SK-N-DZ (cell line): ENCODE results near the gene FCRLB. TPM values are rescaled to one million over a fixed set of nuclear protein-coding genes. Genes with fewer than 3 reads are reported as not detected.
"Not testable (repeated sequence)": the region's sequence is repeated elsewhere in the genome, so short reads cannot be mapped to it uniquely, and the experiment has no call there.

Source experiments
- DNase-seq: peaks from one replicate; pipeline ENCODE4 v3.0.0-alpha.2; 2015; ENCODE audit warnings: low spot score
- polyA plus RNA-seq, 2 experiments: library from polyadenylated mRNA; depleted of rRNA; stranded (reverse); fragments of >200 nt; gene quantifications; 2 replicates each; pipeline ENCODE4 v1.2.3, GENCODE V29; 2014

Gene FCRLB, protein sequence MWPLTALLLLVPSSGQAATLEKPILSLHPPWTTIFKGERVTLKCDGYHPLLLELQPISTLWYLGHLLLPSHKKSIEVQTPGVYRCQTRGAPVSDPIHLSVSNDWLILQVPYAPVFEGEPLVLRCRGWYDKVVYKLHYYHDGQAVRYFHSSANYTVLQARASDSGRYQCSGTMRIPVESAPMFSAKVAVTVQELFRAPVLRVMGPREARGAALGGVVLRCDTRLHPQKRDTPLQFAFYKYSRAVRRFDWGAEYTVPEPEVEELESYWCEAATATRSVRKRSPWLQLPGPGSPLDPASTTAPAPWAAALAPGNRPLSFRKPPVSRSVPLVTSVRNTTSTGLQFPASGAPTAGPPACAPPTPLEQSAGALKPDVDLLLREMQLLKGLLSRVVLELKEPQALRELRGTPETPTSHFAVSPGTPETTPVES
- polyA plus RNA-seq (2014; cell fraction: cytosol; rRNA removed) = 0.29 TPM in 1 of 2 replicates, not detected in the other
- 0.97 TPM in 1 of 2 replicates, not detected in the other for polyA plus RNA-seq (2014; cell fraction: nucleus; rRNA removed)

GRCh38 chr1:161720956-161721737 lies at the start of gene FCRLB:
Gene FCRLB (plus strand): TSS chr1:161721544. CDS start chr1:161722673, 1,129 bp downstream.
- DNase-seq = no peak

DNA sequence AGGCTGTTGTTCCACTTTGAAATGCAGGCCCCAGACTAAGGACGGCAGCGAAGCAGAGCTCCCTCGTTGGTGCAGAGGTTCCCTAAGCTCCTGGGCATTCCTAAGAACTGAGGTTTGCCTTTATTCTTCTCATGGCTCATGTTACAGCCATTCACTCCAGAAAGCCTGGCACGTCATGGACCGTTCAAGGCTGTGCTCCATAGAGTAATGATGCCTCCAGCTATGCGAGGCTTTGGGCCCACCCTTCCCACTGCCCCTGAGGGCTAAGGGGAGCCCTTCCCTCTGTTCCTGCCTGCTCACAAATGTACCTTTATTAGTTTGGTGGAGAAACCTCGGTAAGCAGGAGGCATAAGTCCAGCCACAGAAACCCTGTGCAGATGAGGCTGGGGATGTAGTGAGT lies 47.9 kb upstream of the FCRLB start:
- not testable (repeated sequence) for DNase-seq

DNA sequence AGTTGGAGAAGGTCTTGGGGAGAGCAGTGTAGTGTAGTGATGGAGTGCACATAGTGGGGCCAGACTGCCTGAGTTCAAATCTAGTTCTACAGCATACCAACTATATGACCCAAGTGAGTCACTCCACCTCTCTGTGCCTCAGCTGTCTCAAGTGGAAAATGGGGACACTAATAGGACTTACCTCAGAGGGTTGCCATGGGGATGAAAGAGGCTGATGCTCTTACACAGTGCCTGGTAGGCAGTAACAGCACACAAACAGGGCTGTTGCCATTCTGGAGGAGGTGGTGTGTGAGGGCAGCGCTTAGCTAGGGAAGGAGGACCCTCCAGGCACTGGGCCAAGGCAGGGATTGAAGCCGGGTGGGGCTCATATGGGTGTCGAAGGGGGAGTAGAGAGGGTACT lies 46.9 kb upstream of the FCRLB start:
- not testable (repeated sequence) for DNase-seq

DNA sequence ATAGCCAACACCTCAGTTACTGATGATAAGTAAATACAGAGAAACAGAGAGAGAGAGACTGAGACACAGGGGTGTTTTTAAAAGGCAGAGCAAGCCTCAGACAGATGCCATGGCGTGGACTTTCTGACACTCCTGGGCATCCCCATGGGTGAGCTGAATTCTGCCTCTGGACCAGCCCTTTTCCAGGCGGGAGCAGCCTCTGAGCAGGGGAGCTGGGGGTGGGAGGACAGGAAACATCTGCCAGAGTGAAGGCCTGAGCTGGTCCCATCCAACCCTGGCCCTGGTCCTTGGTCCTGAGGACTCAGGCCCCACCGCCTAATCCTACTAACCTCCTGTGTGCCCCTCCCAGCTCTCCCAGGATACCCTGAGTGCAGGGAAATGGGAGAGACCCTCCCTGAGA lies 46.4 kb upstream of the FCRLB start:
- not testable (repeated sequence) for DNase-seq

GRCh38 chr1:161676441-161676840 lies 44.9 kb upstream of the FCRLB start:
- no peak for DNase-seq

DNA sequence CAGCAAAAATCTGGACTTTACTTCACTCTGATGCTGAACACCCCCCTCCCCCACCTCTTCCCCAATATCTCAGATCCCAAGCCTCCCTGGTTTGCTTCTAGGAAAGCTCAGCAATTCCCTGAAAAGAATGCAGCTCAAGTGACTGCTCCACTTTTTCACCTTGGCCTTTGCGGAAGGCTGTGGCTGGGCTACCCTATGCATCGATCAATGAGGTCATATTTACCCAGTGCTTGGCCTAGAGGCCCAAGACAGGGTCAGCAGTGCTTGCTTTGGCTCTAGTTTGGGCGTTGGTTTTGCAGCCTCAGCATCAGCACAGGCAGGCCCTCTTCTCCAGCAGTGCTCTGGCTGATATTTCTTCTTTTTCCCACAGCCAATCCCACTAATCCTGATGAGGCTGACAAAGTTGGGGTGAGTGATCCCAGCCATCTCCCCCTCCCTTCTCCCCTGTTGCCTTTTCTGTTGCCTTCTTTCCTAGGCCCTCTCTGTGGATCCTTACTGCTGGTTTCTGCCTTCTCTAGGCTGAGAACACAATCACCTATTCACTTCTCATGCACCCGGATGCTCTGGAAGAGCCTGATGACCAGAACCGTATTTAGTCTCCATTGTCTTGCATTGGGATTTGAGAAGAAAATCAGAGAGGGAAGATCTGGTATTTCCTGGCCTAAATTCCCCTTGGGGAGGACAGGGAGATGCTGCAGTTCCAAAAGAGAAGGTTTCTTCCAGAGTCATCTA lies 44.2 kb upstream of the FCRLB start:
- DNase-seq = no peak

- no peak for DNase-seq
Observed at GRCh38 chr1:161678500-161678899, 42.8 kb upstream of the FCRLB start.

DNA sequence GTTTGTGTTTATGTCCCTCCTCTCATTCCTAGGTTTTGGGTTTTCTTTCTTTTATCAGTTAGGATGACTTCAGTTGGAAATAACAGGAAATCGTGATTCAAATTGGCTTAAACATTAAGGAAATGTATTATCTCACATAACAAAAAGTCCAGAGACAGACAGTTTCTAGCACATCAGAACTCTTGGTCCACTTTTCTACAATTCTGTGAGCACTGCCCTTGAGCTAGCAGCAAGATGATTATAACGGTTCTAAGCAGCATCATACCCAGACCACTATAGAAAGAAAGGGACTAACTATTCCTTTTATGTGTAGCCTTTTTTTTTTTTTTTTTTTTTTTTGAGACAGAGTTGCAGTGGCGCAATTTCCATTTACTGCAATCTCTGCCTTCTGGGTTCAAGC lies 39.5 kb upstream of the FCRLB start:
- no peak for DNase-seq

GRCh38 chr1:161688946-161689345 lies 32.4 kb upstream of the FCRLB start:
- no peak for DNase-seq

- no peak for DNase-seq
Observed at GRCh38 chr1:161691846-161692245, 29.5 kb upstream of the FCRLB start.

- DNase-seq = not testable (repeated sequence)
Observed at GRCh38 chr1:161693020-161693712, 28.2 kb upstream of the FCRLB start.

GRCh38 chr1:161698302-161698701 lies 23.0 kb upstream of the FCRLB start:
- not testable (repeated sequence) for DNase-seq

GRCh38 chr1:161702250-161702649 lies 19.1 kb upstream of the FCRLB start:
- DNase-seq = no peak

GRCh38 chr1:161705537-161705936 lies 15.8 kb upstream of the FCRLB start:
- DNase-seq = no peak

DNA sequence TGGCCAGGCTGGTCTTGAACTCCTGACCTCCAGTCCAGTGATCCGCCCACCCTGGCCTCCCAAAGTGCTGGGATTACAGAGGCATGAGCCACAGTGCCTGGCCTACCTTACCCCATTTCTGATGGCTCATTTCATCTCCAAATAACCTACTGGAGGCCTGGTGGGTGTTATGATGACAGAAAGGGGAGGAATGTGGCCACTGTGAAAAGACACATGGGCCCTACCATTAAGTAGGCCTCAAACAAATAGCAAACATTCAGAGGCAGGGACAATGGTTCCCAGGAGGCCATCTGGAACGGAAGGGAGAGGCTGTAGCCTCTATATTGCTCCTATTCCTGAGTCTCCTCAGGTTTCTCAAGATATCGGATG lies 15.2 kb upstream of the FCRLB start:
- DNase-seq = no peak

- DNase-seq = no peak
Observed at GRCh38 chr1:161706482-161707347, 14.6 kb upstream of the FCRLB start, which contains the start of gene FCRLA. Gene FCRLA (plus strand): TSS chr1:161707229. CDS start chr1:161707265, 36 bp downstream.

DNA sequence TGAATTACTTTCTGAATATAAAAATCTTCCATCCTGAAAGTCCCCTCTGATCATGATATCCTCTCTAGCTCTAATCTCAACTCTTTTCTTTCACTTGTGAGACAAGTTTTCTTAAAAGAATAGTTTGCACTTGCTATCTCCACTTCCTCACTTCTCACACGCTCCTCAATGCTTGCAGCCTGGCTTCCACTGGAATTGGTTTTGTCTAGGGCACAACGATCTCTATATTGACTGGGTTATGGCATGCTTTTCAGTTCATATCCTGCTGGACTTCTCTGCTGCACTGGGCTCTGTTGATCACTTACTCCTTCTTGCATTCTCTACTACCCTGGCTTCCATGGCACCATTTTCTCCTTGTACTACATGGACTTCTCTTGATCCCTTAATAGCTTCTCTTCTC lies 13.8 kb upstream of the FCRLB start:
- no peak for DNase-seq

DNA sequence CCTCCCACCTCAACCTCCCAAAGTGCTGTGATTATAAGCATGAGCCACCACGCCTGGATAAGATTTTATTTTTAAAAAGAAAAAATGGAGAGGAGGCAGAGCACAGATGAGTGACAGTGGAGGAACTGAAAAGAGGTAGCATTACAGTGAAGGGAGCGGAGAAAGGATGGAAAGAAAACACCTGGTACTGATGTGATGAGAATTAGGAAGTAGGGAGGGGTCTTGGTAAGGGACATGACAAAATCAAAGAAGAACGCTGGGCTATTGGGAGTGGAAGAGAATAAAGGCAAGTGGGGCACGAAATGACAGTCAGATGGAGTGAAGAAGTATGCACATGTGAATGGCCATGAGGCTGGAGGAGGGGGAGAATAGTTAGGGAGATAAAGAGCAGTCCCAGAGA lies 12.0 kb upstream of the FCRLB start:
- DNase-seq = no peak

GRCh38 chr1:161710560-161710959 lies 10.8 kb upstream of the FCRLB start:
- DNase-seq = no peak
